HG03025 (cell line): ENCODE measurements around the gene C3.
"Not testable (repeated sequence)": the region's sequence is repeated elsewhere in the genome, so short reads cannot be mapped to it uniquely, and the experiment has no call there.

Experiments
- ATAC-seq: cut with Tn5 transposase; IDR thresholded peaks from one replicate; pipeline ENCODE4 v1.9.1; 2021; ENCODE audit warnings: mild to moderate bottlenecking, moderate library complexity; ENCODE audit not compliant: unreplicated experiment, low FRiP score

C3 gene

DNA sequence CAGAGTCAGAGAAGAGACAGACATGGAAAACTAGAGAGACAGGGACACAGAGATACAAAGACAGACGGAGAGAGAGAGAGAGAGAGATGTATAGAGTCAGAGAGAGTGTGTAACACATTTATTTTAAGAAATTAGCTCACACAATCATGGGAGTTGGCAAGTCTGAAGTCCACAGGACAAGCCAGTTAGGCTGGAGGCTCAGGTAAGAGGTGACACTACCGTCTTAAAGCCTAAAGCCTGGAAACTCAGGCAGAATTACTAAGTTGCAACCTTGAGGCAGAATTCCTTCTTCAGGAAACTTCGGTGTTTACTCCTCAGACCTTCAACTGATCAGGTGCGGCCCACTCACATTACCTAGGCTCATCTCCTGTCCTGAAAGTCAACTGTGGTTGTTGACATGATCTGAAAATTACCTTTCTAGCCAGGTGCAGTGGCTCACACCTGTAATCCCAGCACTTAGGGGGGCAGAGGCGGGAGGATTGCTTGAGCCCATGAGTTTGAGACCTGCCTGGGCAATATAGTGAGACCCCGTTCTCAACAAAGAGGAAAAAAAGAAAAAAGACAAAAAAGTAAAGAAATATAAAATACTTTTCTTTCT, 47.7 kb downstream of the C3 start:
- no peak for ATAC-seq

DNA sequence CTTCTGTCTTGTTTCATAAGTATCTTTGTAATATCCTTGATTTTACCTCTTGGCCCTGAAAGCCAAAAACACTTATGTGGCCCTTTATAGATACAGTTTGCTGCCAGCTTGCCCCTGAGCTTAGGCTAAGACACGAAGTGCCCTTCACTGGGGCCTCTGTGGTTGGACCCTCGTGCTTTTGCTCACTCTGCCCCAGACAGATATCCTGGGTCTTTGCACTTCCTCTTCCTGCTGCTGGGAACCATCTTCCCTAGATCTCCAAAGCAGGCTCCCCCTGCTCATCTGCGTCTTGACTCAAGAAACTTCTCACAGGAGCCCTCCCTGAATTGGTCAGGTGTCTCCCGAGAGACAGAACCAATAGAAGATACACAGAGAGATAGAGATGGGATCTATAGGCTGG, 48.5 kb downstream of the C3 start:
- ATAC-seq, result no peak

DNA sequence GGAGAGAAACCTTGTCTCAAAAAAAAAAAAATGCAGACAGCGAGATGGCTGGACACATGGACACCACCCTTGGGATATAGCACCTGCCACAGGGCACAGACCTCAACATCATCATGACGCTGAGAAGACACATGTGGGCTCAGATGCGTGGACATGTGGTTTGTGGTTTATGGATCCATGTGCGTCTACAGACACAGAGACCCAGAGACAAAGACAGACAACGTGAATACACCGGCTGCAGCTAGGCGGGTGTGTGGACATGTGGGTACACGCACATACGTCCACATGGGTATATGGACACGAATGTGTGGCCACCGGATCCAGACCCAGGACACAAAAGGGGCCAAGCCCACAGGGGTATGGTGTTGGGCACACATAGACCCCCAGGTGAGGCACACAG, 51.8 kb downstream of the C3 start:
- no peak for ATAC-seq

DNA sequence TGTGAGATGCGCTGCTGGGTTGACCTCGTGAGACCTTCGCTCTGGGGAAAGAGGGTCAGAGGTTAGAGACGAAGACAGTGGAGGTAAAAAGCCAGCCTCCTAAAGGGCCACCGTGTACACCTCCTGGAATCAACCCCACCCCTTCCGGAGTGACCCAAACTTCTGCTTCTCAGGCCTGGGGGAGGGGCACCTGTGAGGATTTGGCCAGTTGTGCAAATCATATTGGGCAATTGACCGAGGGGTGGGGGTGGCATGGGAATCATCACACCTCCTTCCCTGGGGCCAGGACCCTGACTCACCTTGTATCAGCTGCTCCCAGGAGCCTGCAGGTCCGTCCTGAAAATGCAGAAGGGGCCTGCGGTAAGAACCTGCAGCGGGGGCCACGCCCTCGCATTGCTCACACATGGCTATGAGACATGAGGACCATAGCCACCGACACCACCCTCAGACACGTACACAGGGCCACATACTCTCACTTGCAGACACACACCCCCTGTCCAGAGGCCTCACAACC, 53.3 kb downstream of the C3 start:
- no peak for ATAC-seq

DNA sequence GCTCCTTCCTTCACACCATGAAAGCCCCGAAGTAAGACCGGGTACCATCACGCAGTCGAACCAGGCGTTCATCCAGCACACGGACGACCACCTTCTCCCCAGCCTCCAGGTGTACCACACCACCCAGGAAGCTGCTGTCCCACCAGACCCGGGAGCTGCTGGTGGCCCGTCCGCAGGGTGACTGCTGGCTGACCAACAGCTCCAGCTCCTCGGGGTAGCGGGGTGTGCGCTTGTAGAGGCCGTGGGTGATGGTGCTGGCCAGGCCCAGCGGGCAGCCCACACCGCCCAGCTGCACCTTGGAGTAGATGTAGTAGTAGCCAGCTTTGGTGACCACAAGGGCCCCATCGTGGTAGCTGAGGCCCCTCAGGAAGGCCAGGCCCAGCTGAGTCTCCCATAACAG, 55.5 kb downstream of the C3 start:
- ATAC-seq, result no peak

DNA sequence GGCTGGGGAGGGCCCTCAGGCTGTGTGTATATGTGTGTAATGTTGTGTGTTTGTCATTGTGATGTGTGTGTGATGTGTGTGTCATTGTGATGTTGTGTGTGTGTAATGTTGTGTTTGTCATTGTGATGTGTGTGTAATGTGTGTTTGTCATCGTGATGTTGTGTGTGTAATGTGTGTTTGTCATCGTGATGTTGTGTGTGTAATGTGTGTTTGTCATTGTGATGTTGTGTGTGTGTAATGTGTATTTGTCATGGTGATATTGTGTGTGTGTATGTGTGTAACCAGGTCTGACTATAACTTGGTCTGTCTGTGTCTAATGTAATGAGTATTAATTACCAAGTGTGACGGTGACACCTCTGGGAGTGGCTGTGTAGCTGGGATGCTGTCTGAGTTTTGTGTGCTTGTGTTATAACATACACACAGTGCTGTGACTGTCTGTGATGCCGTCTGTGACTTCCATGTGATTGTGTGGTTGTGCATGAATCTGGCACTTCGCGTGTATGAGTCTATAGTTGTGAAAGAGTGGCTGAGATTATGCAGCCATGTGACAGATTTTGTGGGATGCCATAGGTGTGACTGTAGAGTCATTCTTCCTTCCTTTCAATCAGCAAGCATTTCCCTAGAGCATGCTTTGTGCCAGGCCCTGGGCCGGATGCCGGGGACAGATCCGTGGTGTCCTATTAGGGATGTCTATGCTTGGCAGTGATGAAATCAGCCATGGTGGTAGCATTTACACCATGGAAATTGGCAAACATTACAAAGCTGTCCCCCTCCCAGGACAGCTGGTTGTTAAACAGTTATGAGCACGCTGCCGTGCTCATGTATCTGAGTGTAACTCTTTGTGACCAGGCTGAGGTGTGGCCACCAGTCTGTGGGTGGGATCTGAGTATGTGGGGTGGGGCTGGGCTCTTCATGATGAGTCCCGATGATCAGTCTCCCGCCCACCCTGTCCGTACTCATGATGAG, 56.9 kb downstream of the C3 start:
- no peak for ATAC-seq

DNA sequence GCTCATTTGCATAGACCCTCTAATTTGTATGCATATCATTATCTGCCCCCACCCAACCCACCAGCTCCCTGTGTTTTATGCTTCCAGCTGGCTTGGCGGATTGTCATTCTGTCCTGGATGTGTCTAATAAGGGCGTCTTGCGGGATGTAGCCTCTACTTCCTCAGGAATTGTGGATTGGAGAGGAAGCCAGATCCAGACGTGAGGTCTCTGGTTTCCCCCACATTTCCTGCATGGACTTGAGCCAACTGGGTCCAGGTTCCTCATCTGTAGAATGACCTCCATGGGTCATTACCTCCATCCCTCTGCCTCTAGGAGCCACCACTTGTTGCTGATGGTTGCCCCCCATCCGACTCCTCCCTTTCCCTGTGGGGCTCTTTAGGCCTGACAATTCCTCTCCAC, 57.7 kb downstream of the C3 start:
- no peak for ATAC-seq

DNA sequence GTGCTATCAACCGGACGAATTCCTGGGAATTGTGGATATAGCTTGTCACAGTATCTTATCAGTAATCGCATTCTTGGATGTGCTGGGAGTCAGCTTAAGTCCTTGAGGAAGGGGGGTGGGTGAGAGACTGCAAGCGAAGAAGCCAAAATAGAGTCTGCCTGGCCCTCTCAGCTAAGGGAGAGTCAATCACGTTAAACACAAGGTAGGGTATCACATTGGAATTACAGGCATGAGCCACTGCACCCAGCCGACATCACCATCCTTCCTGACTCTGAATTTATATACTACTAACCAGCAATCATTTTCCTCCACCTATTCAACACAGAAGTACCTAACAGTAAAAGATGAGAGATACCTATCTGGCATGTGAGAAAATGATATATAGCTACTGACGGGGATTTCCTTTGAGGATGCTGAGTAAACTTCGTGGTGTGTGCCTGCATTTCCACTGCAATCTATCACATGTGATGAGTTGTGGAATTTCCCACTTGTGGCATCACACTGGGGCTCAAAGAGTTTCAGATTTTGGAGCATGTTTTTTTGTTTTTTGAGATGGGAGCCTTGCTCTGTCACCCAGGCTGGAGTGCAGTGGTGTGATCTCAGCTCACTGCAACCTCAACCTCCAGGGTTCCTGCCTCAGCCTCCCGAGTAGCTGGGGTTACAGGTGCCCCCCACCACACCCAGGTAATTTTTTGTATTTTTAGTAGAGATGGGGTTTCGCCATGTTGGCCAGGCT, 58.8 kb downstream of the C3 start:
- not testable (repeated sequence) for ATAC-seq

DNA sequence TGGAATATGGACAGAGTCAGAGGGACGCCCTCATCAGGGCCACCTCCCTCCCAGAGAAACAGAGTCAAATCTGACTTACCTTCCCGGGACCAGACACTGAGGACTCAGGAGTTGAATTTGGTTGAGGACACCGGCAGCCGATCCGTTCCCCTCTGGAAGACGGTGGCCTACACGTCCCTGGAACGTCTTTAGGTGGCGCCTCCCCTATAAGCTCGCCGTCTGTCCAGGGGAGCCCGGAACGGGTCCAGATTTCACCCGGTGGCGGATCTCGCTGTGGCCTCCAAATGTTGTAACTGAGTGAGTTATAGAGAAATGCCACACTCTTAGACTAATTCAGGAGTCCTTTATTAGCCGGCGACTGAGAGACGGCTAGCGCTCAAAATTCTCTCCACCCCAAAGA, 59.5 kb downstream of the C3 start:
- ATAC-seq, result no peak

DNA sequence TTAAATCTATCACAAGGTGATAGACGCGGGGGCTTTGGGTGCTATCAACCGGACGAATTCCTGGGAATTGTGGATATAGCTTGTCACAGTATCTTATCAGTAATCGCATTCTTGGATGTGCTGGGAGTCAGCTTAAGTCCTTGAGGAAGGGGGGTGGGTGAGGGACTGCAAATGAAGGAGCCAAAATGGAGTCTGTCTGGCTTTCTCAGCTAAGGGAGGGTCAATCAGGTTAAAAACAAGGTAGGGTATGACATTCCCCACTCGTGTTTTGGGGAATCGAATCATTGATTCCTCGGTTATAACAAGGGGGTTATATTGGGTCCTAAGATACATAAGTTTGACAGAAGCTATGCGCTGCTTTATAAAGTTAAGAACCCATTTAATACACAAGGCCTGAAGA, 64.1 kb downstream of the C3 start:
- not testable (repeated sequence) for ATAC-seq

DNA sequence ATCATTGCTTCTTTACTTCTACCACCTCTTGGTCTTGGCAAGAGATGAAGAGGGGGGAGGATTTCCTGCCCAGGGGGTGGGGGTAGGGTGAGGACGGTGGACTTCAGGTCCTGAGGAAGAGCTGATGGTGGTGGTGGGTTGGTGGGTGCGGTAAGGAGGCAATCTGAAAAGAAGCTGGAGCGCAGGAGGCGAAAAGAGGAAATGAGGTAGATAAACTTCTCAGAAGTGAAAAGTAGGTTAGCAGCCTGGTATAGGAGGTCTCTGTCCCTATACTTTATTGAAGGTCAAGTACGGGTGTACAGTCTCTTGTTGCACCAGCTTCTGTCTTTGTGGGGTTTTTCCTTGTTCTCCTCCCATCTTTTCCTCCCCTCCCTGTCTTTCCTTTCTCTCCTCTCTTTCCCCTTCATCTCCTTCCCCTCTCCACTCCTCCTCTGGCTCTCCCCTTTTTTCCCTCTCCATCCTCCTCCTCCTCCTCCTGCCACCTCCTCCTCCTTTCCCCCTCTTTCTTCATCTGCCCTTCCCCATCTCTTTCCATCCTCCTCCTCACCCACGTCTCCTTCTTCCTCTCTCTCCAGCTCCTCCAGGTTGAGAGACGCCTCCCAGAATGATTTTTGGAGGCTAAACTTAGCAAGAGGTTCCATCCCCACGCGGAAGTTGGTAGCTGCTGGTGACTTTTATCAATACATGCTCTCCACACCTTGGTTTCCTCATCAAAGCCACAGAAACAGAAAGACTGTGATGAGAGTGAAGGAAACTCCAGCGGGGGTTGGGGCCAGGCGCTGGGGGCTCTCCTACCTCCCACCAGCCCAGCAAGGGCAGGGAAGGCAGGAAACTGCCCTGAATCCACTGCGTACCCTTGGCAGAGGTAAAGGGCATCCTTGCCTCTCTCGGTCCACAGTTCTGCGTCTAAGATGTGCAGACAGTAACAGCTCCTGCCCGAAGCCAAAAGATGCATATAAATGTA, 65.8 kb downstream of the C3 start:
- ATAC-seq, result no peak

DNA sequence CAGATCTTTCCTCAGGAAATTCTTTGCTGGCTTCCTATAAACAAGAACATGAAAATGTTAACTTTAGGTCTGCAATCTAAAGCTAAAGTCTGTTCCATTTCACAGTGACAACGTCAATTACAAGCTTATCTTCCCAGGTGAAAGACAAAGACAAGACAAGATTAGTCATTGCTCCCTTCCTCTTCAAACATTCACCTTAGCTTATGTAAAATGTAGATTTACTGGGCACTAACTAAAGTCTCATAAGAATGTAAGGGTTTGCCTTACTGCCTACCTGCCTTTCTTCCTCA, 67.7 kb downstream of the C3 start:
- no peak for ATAC-seq

DNA sequence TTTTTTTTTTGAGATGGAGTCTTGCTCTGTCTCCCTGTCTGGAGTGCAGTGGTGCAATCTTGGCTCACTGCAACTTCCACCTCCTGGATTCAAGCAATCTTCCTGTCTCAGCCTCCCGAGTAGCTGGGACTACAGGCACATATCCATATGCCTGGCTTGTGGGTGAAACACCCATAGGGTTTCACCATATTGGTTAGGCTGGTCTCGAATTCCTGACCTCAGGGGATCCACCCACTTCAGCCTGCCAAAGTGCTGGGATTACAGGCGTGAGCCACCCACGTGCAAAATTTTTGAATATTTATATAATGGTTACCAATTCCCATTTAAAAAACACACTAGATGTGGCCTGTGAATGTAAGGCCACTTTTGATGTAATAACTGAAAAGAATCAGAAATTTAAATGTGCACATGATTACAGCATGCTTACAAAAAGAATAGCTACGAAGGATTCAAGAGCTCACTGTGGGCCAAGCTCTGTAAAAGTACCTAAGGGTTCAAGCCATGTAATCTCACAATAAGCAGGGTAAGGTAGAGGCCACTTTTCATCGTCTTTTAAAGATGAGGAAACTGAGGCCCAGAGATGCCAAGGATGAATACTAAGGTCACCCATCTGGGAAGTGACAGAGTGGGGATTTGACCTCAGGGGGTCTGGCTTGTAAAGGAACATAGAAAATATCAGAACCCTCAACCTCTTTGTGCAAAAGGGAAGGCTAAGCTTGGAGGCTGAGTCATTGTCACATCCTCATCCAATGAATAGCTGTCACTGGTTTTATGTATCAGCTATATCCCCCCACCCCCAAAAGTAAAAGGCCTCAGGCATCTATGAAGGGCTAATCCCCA, 68.3 kb downstream of the C3 start:
- no peak for ATAC-seq

DNA sequence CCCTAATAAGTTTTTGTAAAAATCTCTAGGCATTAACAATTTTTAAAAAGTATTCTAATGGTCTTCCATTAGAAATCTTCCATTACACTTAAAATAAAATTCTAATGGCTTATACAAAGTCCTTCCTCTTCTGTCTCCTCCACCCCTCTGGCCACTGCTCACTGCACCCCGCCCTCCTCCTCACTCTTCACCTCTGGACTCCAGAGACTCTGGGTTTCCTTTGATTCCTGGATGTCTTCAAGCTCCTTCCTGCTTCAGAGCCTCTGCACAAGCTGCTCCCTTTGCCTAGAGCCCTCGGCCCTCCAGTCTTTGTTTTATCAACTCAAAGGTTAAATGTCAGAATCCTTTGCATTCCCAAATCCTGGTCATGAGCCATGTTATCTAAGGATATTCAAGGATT, 71.3 kb downstream of the C3 start:
- no peak for ATAC-seq

DNA sequence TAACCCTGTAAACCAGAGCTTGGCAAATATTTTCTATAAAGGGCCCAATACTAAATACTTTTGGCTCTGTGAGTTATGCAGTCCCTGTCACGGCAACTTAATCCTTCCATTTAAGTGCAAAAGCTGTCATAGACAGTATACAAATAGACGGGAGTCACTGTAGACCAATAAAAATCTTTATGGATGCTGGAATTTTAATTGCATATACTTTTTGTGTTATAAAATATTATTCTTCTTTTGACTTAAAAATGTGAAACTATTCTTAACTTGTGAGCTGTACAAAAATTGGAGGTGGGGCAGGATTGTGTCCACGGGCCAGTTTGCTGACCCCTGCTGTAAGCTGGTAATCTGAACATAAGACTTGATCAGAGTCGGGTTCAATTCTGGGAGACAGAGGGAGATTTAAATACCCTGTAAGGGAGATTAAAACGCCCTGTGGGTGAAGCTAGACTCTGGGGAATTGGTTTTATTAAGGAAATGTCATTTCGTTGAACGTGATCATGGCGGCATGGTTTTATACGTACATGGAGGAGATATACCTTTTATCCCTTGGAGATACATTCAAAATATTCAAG, 72.2 kb downstream of the C3 start:
- ATAC-seq, result no peak

DNA sequence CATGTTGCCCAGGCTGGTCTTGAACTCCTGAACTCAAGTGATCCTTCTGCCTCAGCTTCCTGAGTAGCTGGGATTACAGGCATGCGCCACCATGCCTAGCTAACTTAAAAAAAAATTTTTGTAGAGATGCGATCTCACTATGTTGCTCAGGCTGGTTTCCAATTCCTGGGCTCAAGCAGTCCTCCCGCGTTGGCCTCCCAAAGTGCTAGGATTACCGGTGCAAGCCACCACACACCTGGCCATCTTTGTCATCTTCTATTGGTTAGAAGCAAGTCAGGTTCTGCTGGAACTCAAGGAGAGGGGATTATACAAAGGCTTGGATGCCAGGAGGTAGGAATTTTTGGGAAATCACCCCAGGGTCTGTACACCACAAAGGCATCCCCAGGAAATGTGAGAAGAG, 75.7 kb downstream of the C3 start:
- ATAC-seq, result no peak

DNA sequence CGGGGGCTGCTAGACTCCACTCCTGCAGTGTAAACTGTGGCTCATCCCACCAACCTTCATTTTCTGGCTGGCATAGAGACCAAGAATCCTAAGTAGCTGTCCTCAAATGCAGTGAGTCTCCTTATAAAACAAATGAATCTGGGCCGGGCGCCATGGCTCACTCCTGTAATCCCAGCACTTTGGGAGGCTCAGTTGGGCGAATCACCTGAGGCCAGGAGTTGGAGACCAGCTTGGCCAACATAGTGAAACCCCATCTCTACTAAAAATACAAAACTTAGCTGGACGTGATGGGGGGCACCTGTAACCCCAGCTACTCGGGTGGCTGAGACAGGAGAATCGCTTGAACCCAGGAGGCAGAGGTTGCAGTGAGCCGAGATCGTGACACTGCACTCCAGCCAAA, 80.1 kb downstream of the C3 start:
- not testable (repeated sequence) for ATAC-seq

DNA sequence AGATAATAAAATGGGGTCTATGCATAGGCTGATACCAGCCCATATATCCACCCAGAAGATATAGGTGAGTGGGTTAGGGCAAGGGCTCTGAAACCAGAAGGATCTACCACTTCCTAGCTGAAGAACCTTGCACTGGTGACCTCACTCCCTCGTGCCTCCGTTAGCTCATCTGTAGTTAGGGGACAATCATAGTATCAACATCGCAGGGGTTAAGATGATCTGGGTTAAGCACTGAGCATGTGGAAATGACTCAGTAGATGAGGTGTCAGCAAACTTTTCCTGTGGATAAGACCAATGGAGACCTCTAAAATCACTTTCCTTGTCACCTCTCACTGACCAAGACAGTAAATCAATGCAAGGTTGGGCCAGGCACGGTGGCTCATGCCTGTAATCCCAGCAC, 81.0 kb downstream of the C3 start:
- no peak for ATAC-seq

DNA sequence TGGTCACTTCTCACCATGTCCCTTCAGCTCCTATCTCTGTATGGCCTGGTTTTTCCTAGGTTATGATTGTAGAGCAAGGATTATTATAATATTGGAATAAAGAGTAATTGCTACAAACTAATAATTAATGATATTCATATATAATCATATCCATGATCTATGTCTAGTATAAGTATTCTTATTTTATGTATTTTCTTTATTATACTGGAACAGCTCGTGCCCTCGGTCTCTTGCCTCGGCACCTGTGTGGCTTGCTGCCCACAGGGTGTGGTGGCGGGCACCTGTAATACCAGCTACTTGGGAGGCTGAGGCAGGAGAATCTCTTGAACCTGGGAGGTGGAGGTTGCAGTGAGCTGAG, 87.0 kb downstream of the C3 start:
- ATAC-seq, result not testable (repeated sequence)
